OCI-LY1 (cell line): Measurements from ENCODE around the gene SLC50A1.

Source experiments
- H2AFZ ChIP-seq: fragments of 200-600 bp; sonication (generic), shearing (Covaris generic); 2 replicates; pipeline ENCODE4 v1.6.0; 2014; ENCODE audit warnings: antibody characterized with exemption, mild to moderate bottlenecking, low read length
- H3F3A ChIP-seq: fragments of 200-600 bp; sonication (generic), shearing (Covaris generic); 2 replicates; pipeline ENCODE4 v1.6.0; 2014; ENCODE audit warnings: mild to moderate bottlenecking, antibody characterized with exemption, low read length, moderate library complexity; ENCODE audit not compliant: insufficient read depth
- H3K27ac ChIP-seq: fragments of 200-600 bp; sonication (generic); 2 replicates; pipeline ENCODE4 v1.5.1; 2014; ENCODE audit warnings: low read length, mixed run types, mild to moderate bottlenecking, low read depth; ENCODE audit not compliant: poor library complexity, severe bottlenecking
- H3K27me3 ChIP-seq: fragments of 200-600 bp; sonication (generic); 2 replicates; pipeline ENCODE4 v1.6.0; 2014; ENCODE audit warnings: antibody characterized with exemption, mild to moderate bottlenecking, low read length, moderate library complexity; ENCODE audit not compliant: insufficient read depth
- H3K36me3 ChIP-seq: fragments of 200-600 bp; sonication (generic); 2 replicates; pipeline ENCODE4 v1.6.1; 2014; ENCODE audit warnings: mild to moderate bottlenecking, antibody characterized with exemption, low read length, moderate library complexity, mixed read lengths; ENCODE audit not compliant: insufficient read depth
- H3K4me1 ChIP-seq: fragments of 200-600 bp; sonication (generic); 2 replicates; pipeline ENCODE4 v1.5.1; 2014; ENCODE audit warnings: mild to moderate bottlenecking, low read length, moderate library complexity; ENCODE audit not compliant: insufficient read depth, severe bottlenecking
- H3K4me2 ChIP-seq: fragments of 200-600 bp; sonication (generic), shearing (Covaris generic); 2 replicates; pipeline ENCODE4 v1.6.1; 2014; ENCODE audit warnings: low read length
- H3K4me3 ChIP-seq: fragments of 200-600 bp; sonication (generic); 2 replicates; pipeline ENCODE4 v1.5.1; 2014; ENCODE audit warnings: low read length, low read depth, mild to moderate bottlenecking, mixed read lengths; ENCODE audit not compliant: poor library complexity, severe bottlenecking
- H3K79me2 ChIP-seq: fragments of 200-600 bp; shearing (Covaris generic); 2 replicates; pipeline ENCODE4 v1.6.1; 2016; ENCODE audit warnings: mixed run types, low read length, mixed read lengths; ENCODE audit not compliant: insufficient read depth
- H3K9ac ChIP-seq: fragments of 200-600 bp; sonication (generic), shearing (Covaris generic); 2 replicates; pipeline ENCODE4 v1.6.1; 2014; ENCODE audit warnings: mild to moderate bottlenecking, low read length, mixed read lengths
- H3K9me2 ChIP-seq: fragments of 200-600 bp; sonication (generic), shearing (Covaris generic); 2 replicates; pipeline ENCODE4 v1.6.1; 2014; ENCODE audit warnings: low read depth, mild to moderate bottlenecking, low read length, mixed read lengths
- H3K9me3 ChIP-seq: fragments of 200-600 bp; shearing (Covaris generic); 2 replicates; pipeline ENCODE4 v1.6.1; 2014; ENCODE audit warnings: low read length, mixed read lengths
- H4K20me1 ChIP-seq: fragments of 200-600 bp; sonication (generic), shearing (Covaris generic); 2 replicates; pipeline ENCODE4 v1.6.0; 2016; ENCODE audit warnings: mild to moderate bottlenecking, low read length; ENCODE audit not compliant: insufficient read depth
- EZH2 ChIP-seq: fragments of 200-600 bp; sonication (generic), shearing (Covaris generic); IDR thresholded peaks from 2 replicates; pipeline ENCODE4 v1.8.0; 2017; ENCODE audit warnings: borderline replicate concordance, mixed run types, mild to moderate bottlenecking, antibody characterized with exemption, low read length, moderate library complexity, mixed read lengths
- TF ChIP-seq, protein P1 (sequence below): fragments of 200-600 bp; sonication (generic), shearing (Covaris generic); IDR thresholded peaks from 2 replicates; pipeline ENCODE4 v1.5.1; 2017; ENCODE audit warnings: mild to moderate bottlenecking, antibody characterized with exemption, low read length, moderate library complexity, mixed read lengths

SLC50A1 gene

GRCh38 chr1:155106862-155107261, 28.8 kb upstream of the SLC50A1 start:
- Histone ChIP-seq H3K36me3 (no peaks in the 10 kb centered on the region), H3K79me2 (no peaks in the 10 kb centered on the region), H3K27ac (no peak overlapping the region), H3F3A (no peaks in the 10 kb centered on the region), H3K4me1 (no peaks in the 10 kb centered on the region), H3K27me3 (no peaks in the 10 kb centered on the region; the same call in none of the 2 replicates), H3K9me3 (no peaks in the 10 kb centered on the region), H3K4me2 (no peak overlapping the region), H4K20me1 (no peaks in the 10 kb centered on the region), H3K9me2 (no peaks in the 10 kb centered on the region), H3K9ac (no peak overlapping the region), H2AFZ (no peak overlapping the region), H3K4me3 (no peak overlapping the region)
- TF ChIP-seq EZH2 = no peak
- TF ChIP-seq, protein P1, sequence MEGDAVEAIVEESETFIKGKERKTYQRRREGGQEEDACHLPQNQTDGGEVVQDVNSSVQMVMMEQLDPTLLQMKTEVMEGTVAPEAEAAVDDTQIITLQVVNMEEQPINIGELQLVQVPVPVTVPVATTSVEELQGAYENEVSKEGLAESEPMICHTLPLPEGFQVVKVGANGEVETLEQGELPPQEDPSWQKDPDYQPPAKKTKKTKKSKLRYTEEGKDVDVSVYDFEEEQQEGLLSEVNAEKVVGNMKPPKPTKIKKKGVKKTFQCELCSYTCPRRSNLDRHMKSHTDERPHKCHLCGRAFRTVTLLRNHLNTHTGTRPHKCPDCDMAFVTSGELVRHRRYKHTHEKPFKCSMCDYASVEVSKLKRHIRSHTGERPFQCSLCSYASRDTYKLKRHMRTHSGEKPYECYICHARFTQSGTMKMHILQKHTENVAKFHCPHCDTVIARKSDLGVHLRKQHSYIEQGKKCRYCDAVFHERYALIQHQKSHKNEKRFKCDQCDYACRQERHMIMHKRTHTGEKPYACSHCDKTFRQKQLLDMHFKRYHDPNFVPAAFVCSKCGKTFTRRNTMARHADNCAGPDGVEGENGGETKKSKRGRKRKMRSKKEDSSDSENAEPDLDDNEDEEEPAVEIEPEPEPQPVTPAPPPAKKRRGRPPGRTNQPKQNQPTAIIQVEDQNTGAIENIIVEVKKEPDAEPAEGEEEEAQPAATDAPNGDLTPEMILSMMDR = no peak

DNA sequence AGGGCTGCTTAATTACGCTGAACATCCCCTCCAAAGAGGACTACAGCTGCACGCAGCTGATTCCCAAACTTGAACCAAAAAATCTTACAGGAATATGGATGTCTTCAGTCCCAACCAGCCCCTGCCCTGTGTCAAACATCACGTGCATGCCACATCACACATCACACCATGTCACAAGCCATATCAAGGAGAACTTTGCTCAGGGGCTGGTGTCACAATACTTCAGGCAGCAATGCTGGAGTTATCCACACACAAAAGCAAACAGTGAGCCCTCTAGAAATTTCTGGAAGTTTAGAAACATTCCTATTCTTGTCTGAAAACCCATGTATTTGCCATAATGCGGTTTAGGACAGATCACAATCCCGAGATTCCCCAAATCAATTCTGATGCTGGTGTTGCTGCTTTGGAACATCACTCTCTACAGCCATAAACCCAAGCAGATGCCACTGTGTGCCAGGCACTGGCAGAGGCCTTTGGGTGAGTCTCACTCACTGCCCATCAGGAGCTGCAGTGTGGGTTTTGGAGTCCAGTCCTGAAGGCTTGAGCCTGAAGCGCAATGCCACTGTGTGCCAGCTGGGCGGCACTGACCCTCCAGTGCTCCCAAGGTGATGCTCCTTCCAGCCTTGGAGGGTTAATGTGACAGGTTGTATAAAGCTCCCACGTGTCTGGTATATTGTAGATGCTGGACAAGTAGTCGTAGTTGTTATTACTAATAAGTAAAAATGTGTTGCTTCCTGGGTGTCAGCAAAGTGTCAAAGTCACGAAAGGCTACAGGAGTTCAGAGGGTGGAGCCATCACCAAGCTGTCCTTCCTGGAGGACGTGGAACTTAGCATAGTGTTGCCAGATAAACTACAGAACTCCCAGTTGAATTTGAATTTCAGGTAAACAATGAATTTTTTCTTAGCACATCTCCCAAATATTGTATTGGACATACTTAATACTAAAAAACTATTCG, 28.1 kb upstream of the SLC50A1 start:
- TF ChIP-seq, protein P1 = no peak
- TF ChIP-seq EZH2 = no peak
- Histone ChIP-seq H3K9me2 (no peaks in the 10 kb centered on the region), H3K27me3 (no peaks in the 10 kb centered on the region; the same call in 1 of the 2 replicates), H3K27ac (no peak overlapping the region), H2AFZ (no peak overlapping the region), H3K4me2 (no peak overlapping the region), H3K4me3 (no peak overlapping the region), H3K9ac (no peak overlapping the region), H3K79me2 (no peaks in the 10 kb centered on the region), H3K36me3 (no peaks in the 10 kb centered on the region), H4K20me1 (no peaks in the 10 kb centered on the region), H3K4me1 (no peaks in the 10 kb centered on the region), H3K9me3 (no peaks in the 10 kb centered on the region), H3F3A (no peaks in the 10 kb centered on the region)

GRCh38 chr1:155108296-155108695, 27.4 kb upstream of the SLC50A1 start:
- Histone ChIP-seq H3K9ac (no peak overlapping the region), H2AFZ (no peak overlapping the region), H3K9me3 (no peaks in the 10 kb centered on the region), H4K20me1 (no peaks in the 10 kb centered on the region), H3K4me3 (no peak overlapping the region), H3K27ac (no peak overlapping the region), H3K9me2 (no peaks in the 10 kb centered on the region), H3K4me2 (no peak overlapping the region), H3K36me3 (no peaks in the 10 kb centered on the region), H3K4me1 (no peaks in the 10 kb centered on the region), H3K79me2 (no peaks in the 10 kb centered on the region), H3K27me3 (no peaks in the 10 kb centered on the region; the same call in 1 of the 2 replicates), H3F3A (no peaks in the 10 kb centered on the region)
- TF ChIP-seq, protein P1 = no peak
- TF ChIP-seq EZH2 = no peak
